Measurements from ENCODE around the gene CCL14. TPM values are rescaled to one million over a fixed set of nuclear protein-coding genes. Genes with fewer than 3 reads are reported as not detected.

The CCL14 gene
- total and polyA plus RNA-seq, 11 donors: 0.69 to 31.5 (median 3.5) TPM

DNA sequence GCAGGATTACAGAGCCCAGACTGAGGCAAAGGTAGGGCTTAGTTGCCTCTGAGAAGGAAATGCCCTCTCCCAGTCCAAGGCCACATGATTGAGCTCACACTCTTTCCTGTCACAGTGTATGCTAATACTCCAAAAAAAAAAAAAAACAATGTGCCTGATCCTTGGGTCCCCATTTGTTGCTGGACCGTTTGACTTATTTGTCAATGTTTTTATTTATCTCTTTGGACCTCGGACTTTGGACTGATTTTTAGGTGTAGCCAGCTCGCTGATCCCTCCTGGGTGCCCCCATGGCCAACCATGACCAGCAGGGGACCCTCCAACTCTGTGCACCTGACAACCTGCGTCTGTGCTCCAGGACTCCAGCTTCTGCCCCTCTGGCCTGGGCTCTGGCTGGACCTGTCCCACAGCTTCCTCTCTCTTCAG, 4.6 kb downstream of the CCL14 start:
- intact Hi-C loops (cut with DNase I): no loop called here
- H3K4me3 ChIP-seq: no peak overlapping the region
- TF ChIP-seq, protein P1, sequence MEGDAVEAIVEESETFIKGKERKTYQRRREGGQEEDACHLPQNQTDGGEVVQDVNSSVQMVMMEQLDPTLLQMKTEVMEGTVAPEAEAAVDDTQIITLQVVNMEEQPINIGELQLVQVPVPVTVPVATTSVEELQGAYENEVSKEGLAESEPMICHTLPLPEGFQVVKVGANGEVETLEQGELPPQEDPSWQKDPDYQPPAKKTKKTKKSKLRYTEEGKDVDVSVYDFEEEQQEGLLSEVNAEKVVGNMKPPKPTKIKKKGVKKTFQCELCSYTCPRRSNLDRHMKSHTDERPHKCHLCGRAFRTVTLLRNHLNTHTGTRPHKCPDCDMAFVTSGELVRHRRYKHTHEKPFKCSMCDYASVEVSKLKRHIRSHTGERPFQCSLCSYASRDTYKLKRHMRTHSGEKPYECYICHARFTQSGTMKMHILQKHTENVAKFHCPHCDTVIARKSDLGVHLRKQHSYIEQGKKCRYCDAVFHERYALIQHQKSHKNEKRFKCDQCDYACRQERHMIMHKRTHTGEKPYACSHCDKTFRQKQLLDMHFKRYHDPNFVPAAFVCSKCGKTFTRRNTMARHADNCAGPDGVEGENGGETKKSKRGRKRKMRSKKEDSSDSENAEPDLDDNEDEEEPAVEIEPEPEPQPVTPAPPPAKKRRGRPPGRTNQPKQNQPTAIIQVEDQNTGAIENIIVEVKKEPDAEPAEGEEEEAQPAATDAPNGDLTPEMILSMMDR (IDR thresholded peaks at IDR 0.05): no peak
- no peak for TF ChIP-seq POLR2A (IDR thresholded peaks at IDR 0.05)
- 64 to 77% (median 75%) methylated on average over 4 of the region's 4 CpGs for WGBS, 4 donors
- peaks cover 0 to 15% (median 0%) of the 10 kb centered on the region in 12 donors for H3K4me1 ChIP-seq
- no peaks in the 10 kb centered on the region for H3K9me3 ChIP-seq
- no peaks in the 10 kb centered on the region for H3K27me3 ChIP-seq
- no peak for ATAC-seq
- no peak for DNase-seq
- no peak overlapping the region for H3K27ac ChIP-seq
- H3K36me3 ChIP-seq: no peaks in the 10 kb centered on the region

DNA sequence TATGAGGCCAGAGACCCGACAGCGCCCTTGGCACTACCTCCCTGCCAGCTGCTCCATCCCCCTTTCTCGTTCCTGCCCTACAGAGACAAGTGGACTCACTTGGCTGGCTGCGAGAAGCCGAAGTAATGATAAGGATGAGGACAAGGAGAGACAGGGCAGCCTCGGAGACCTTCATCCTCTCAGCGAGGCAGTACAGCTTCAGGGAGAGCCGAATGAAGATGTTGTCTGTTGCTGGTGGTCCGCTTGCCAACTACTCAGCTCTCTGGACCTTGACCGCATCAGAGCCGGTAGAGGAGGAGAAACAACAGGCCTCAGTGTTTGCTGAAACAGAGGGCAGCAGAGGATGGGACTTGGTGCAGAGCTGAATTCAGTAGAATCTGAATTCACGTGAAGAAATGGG, 5.3 kb downstream of the CCL14 start, which contains the start of gene CCL16:
Gene CCL16 (minus strand): TSS at position 252 of the 400 bp plus-strand sequence. CDS start 77 bp downstream, at position 175.
- Histone ChIP-seq H3K27ac (no peak within 1 kb of the TSS), H3K27me3 (no peaks in the 10 kb centered on the region), H3K9me3 (no peaks in the 10 kb centered on the region), H3K4me1 (peaks cover 0 to 9% (median 0%) of the 10 kb centered on the region in 12 donors), H3K4me3 (no peak within 1 kb of the TSS), H3K36me3 (no peaks in the 10 kb centered on the region)
- intact Hi-C loops (cut with DNase I): no loop called here
- no peak for ATAC-seq
- 88 to 92% (median 90%) methylated on average over 12 of the region's 12 CpGs for WGBS, 4 donors
- TF ChIP-seq POLR2A (IDR thresholded peaks at IDR 0.05): no peak
- TF ChIP-seq, protein P1 (IDR thresholded peaks at IDR 0.05): no peak
- no peak for DNase-seq

DNA sequence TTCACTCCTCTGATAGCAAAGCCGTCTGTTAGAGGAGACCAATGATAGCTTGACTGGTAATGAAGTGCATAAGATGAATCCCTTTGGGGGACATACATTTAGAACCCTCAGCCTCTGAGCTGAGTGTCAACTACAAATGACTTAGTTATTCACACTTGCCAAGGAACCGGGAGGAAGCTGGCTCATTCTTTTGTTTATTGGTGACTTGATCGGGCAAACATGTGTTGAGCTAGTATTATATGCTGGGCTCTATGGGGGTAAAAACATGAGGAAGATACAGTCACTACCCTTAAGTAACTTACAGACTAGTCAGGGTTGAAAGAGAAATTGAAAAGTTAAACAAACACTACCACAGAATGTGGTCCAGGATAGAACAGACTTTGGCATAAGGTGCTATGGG, 8.2 kb downstream of the CCL14 start:
- no peaks in the 10 kb centered on the region for H3K36me3 ChIP-seq
- intact Hi-C loops (cut with DNase I): loop anchor here in 3 of 10 donors (5.0 to 10.0 kb wide), 3 partner anchors 166 to 506 kb away; partner anchors contain the start of gene ZNHIT3 (in 1 of the 3)
- TF ChIP-seq POLR2A (IDR thresholded peaks at IDR 0.05): no peak
- TF ChIP-seq, protein P1 (IDR thresholded peaks at IDR 0.05): no peak
- H3K4me3 ChIP-seq: no peak overlapping the region
- no peaks in the 10 kb centered on the region for H3K9me3 ChIP-seq
- H3K27ac ChIP-seq: no peak overlapping the region
- peaks cover 0 to 8% (median 5%) of the 10 kb centered on the region in 12 donors for H3K4me1 ChIP-seq
- no peak for DNase-seq
- 79 to 91% (median 87%) methylated on average over 3 of the region's 3 CpGs for WGBS, 4 donors
- no peaks in the 10 kb centered on the region for H3K27me3 ChIP-seq
- ATAC-seq: no peak

DNA sequence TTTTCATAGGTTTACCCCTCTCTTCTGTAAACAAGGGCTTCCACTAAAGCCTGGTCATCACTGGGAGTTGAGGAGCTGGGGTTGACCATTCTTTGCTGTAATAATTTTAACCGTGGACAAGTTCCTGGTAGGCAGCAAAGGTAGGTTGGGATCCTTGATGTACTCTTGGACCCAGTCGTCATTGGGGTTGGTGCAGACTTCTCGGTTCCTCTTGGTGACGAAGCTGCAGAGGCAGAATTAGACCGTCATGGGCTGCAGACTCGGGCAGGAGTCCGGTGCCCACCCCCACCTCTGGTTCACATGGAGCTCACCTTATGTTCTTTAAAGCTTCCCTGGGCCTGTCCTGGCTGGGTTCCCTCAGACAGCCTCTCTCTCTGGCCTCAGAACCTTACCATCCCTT, 9.0 kb downstream of the CCL14 start:
- 94 to 98% (median 96%) methylated on average over 7 of the region's 7 CpGs for WGBS, 4 donors
- Histone ChIP-seq H3K9me3 (no peaks in the 10 kb centered on the region), H3K27me3 (no peaks in the 10 kb centered on the region), H3K4me3 (no peak overlapping the region), H3K27ac (no peak overlapping the region), H3K36me3 (no peaks in the 10 kb centered on the region), H3K4me1 (peaks cover 0 to 16% (median 7%) of the 10 kb centered on the region in 12 donors)
- ATAC-seq: no peak
- TF ChIP-seq, protein P1 (IDR thresholded peaks at IDR 0.05): no peak
- TF ChIP-seq POLR2A (IDR thresholded peaks at IDR 0.05): no peak
- intact Hi-C loops (cut with DNase I): loop anchor here in 3 of 10 donors (5.0 to 10.0 kb wide), 3 partner anchors 167 to 507 kb away; partner anchors contain the start of gene ZNHIT3 (in 1 of the 3)
- DNase-seq: no peak
